ENCODE data around the gene GNL3L.

DNA sequence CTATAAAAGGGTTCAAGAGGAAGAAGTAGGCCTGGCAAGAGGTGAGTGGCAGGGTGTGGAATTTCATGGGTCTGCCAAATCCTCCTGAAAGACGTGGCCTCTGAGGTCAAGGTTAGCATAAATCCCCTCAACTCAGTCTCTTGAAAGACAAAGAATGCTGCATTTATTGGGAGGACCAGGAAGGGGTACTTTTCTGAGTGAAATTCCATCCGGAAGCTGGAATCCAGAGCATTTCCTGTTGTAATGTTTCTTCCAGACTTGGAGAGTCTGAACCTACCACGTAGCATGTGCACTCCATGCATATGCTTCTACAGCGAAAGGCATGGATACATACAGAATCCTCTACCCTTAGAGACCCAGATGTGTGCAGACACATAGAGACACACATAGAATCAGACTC, 20.6 kb upstream of the GNL3L start:
- TF ChIP-seq, protein P1, sequence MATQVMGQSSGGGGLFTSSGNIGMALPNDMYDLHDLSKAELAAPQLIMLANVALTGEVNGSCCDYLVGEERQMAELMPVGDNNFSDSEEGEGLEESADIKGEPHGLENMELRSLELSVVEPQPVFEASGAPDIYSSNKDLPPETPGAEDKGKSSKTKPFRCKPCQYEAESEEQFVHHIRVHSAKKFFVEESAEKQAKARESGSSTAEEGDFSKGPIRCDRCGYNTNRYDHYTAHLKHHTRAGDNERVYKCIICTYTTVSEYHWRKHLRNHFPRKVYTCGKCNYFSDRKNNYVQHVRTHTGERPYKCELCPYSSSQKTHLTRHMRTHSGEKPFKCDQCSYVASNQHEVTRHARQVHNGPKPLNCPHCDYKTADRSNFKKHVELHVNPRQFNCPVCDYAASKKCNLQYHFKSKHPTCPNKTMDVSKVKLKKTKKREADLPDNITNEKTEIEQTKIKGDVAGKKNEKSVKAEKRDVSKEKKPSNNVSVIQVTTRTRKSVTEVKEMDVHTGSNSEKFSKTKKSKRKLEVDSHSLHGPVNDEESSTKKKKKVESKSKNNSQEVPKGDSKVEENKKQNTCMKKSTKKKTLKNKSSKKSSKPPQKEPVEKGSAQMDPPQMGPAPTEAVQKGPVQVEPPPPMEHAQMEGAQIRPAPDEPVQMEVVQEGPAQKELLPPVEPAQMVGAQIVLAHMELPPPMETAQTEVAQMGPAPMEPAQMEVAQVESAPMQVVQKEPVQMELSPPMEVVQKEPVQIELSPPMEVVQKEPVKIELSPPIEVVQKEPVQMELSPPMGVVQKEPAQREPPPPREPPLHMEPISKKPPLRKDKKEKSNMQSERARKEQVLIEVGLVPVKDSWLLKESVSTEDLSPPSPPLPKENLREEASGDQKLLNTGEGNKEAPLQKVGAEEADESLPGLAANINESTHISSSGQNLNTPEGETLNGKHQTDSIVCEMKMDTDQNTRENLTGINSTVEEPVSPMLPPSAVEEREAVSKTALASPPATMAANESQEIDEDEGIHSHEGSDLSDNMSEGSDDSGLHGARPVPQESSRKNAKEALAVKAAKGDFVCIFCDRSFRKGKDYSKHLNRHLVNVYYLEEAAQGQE (IDR thresholded peaks at IDR 0.05; ENCODE audit: insufficient read depth in 1 of 2, low read depth in 2 of 2, low read length in 2 of 2) = no peak
- no peak for TF ChIP-seq TAF1 (IDR thresholded peaks at IDR 0.05; ENCODE audit: borderline replicate concordance, insufficient read depth, low read length)
- no peak for TF ChIP-seq POLR2AphosphoS5 (IDR thresholded peaks at IDR 0.05; ENCODE audit: low read depth, low read length)
- TF ChIP-seq FOXP2 (optimal IDR thresholded peaks at IDR 0.05; ENCODE audit: borderline replicate concordance, extremely low read depth, extremely low read length, insufficient read depth) = no peak

Data from PFSK-1 (cell line).